Esophagus squamous epithelium (tissue), 5 donors: ENCODE results near the gene CSPG5. TPM values are rescaled to one million over a fixed set of nuclear protein-coding genes. Genes with fewer than 3 reads are reported as not detected.

Experiments
- DNase-seq: peaks from one replicate; lab custom pipeline; 2025; lab: John Stamatoyannopoulos, UW
- H3K27ac ChIP-seq, 4 donors: fragments of 200-600 bp; sonication (generic); one replicate each; pipeline ENCODE4 v1.5.1; 2016 to 2019; ENCODE audit warnings: mild to moderate bottlenecking in 1 of 4
- H3K27me3 ChIP-seq, 4 donors: fragments of 200-600 bp; sonication (generic); 1 replicate in 3 of 4; 2 replicates in 1 of 4; pipeline versions ENCODE4 v1.5.1 to v1.6.0; 2017 to 2021; ENCODE audit warnings: antibody characterized with exemption in 1 of 4
- H3K36me3 ChIP-seq, 3 donors: fragments of 200-600 bp; sonication (generic); one replicate each; pipeline ENCODE4 v1.5.1; 2016 to 2019
- H3K4me1 ChIP-seq, 3 donors: fragments of 200-600 bp; sonication (generic); one replicate each; pipeline ENCODE4 v1.5.1; 2017 to 2019
- H3K4me3 ChIP-seq, 4 donors: fragments of 200-600 bp; sonication (generic); 1 replicate in 3 of 4; 2 replicates in 1 of 4; pipeline ENCODE4 v1.5.1; 2016 to 2019; ENCODE audit warnings: mild to moderate bottlenecking in 2 of 4, moderate library complexity in 1 of 4
- H3K9me3 ChIP-seq, 3 donors: fragments of 200-600 bp; sonication (generic); one replicate each; pipeline ENCODE4 v1.5.1; 2016 to 2019
- CTCF ChIP-seq, 6 experiments: fragments of 450-650 bp in 4 of 6; fragments of 200-600 bp in 2 of 6; sonication (generic) in 2 of 6; IDR thresholded peaks; one replicate each; pipeline ENCODE4 v1.5.1; 2016 to 2019; ENCODE audit warnings: antibody characterized with exemption in 6 of 6, mild to moderate bottlenecking in 4 of 6, moderate library complexity in 4 of 6
- POLR2A ChIP-seq, 4 donors: fragments of 450-650 bp; IDR thresholded peaks; one replicate each; pipeline ENCODE4 v1.6.1; 2017; ENCODE audit warnings: antibody characterized with exemption in 4 of 4, mild to moderate bottlenecking in 4 of 4, moderate library complexity in 3 of 4
- WGBS, 2 donors: methylation state at CpG; one replicate each; pipeline ENCODE4 v1.1.5; 2018; 5-methylcytosine and 5-hydroxymethylcytosine counted together
- intact Hi-C: fragments of 100-400 bp; cut with DNase I; formaldehyde crosslinking; loops from one replicate; pipeline ENCODE4 v1.15.0; 2022
- total RNA-seq, 4 donors: library from RNA; depleted of rRNA; stranded (reverse); fragments of >200 nt; gene quantifications; one replicate each; pipeline ENCODE4 v1.1.0, GENCODE V29; 2016
- donor health status: DM: yes; HTN: yes; CAD: no.

Gene CSPG5
- total RNA-seq, 4 donors from 2014 or later = 0.19 to 0.32 (median 0.31) TPM; not detected in 1

GRCh38 chr3:47567149-47567548, 11.5 kb downstream of the CSPG5 start:
- peaks cover 0 to 15% (median 0%) of the 10 kb centered on the region in 4 donors for H3K27me3 ChIP-seq
- H3K27ac ChIP-seq = no peak overlapping the region
- no peaks in the 10 kb centered on the region for H3K9me3 ChIP-seq
- H3K4me3 ChIP-seq = no peak overlapping the region
- intact Hi-C loops = no loop called here
- no peak for TF ChIP-seq CTCF (IDR thresholded peaks at IDR 0.05)
- no peak for TF ChIP-seq POLR2A (IDR thresholded peaks at IDR 0.05)
- 75 to 80% methylated on average over 2 to 4 of the region's 4 CpGs for WGBS, 2 donors
- no peaks in the 10 kb centered on the region for H3K36me3 ChIP-seq
- H3K4me1 ChIP-seq = no peaks in the 10 kb centered on the region
- DNase-seq = no peak

GRCh38 chr3:47566667-47567066, 12.0 kb downstream of the CSPG5 start:
- Histone ChIP-seq H3K4me3 (no peak overlapping the region), H3K27ac (no peak overlapping the region), H3K36me3 (no peaks in the 10 kb centered on the region), H3K9me3 (no peaks in the 10 kb centered on the region), H3K27me3 (peaks cover 0 to 10% (median 0%) of the 10 kb centered on the region in 4 donors), H3K4me1 (no peaks in the 10 kb centered on the region)
- no peak for DNase-seq
- WGBS, 2 donors = 90 to 91% methylated on average over 4 to 7 of the region's 9 CpGs
- intact Hi-C loops = no loop called here
- no peak for TF ChIP-seq POLR2A (IDR thresholded peaks at IDR 0.05)
- no peak for TF ChIP-seq CTCF (IDR thresholded peaks at IDR 0.05)

- intact Hi-C loops = no loop called here
- H3K9me3 ChIP-seq = no peaks in the 10 kb centered on the region
- 74 to 79% methylated on average over 17 of the region's 19 CpGs for WGBS, 2 donors
- H3K4me3 ChIP-seq = no peak overlapping the region
- H3K27me3 ChIP-seq = peaks cover 0 to 6% (median 0%) of the 10 kb centered on the region in 4 donors
- TF ChIP-seq POLR2A (IDR thresholded peaks at IDR 0.05) (no peak), CTCF (IDR thresholded peaks at IDR 0.05) (no peak)
- no peak overlapping the region for H3K27ac ChIP-seq
- DNase-seq = no peak
- no peaks in the 10 kb centered on the region for H3K4me1 ChIP-seq
- no peaks in the 10 kb centered on the region for H3K36me3 ChIP-seq
Measured at GRCh38 chr3:47565734-47566550, 12.7 kb downstream of the CSPG5 start.

DNA sequence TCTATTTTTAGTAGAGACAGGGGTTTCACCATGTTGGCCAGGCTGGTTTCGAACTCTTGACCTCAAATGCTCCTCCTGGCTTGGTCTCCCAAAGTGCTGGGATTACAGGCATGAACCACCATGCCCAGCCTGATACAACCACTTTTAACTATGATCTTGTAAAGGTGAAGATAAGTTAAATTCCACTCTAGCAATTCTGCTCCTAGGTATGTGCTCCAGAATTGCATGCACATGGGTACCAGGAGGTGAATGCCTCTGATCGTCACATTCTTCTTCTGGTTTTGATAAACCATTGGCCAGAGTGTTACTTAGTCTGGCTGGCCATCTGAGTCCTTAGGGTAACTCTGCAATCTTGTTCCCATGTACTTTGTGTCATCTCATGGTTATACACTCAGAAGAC, 22.3 kb downstream of the CSPG5 start:
- Histone ChIP-seq H3K4me3 (no peak overlapping the region), H3K4me1 (no peaks in the 10 kb centered on the region), H3K9me3 (no peaks in the 10 kb centered on the region), H3K27ac (no peak overlapping the region), H3K27me3 (peaks cover 0 to 9% (median 0%) of the 10 kb centered on the region in 4 donors), H3K36me3 (no peaks in the 10 kb centered on the region)
- WGBS, 2 donors = 79 to 100% methylated on average over 2 of the region's 2 CpGs
- no peak for DNase-seq
- TF ChIP-seq CTCF (IDR thresholded peaks at IDR 0.05) (no peak), POLR2A (IDR thresholded peaks at IDR 0.05) (no peak)
- intact Hi-C loops = no loop called here

- WGBS, 2 donors = 77 to 82% methylated on average over 2 to 3 of the region's 6 CpGs
- no peak for TF ChIP-seq CTCF (IDR thresholded peaks at IDR 0.05)
- no peak for TF ChIP-seq POLR2A (IDR thresholded peaks at IDR 0.05)
- H3K4me1 ChIP-seq = no peaks in the 10 kb centered on the region
- intact Hi-C loops = no loop called here
- no peaks in the 10 kb centered on the region for H3K36me3 ChIP-seq
- H3K9me3 ChIP-seq = no peaks in the 10 kb centered on the region
- peaks cover 0 to 9% (median 0%) of the 10 kb centered on the region in 4 donors for H3K27me3 ChIP-seq
- DNase-seq = no peak
- H3K27ac ChIP-seq = no peak overlapping the region
- H3K4me3 ChIP-seq = no peak overlapping the region
Measured at GRCh38 chr3:47554335-47554734, 24.3 kb downstream of the CSPG5 start.
